ENCODE measurements around the gene LRTM2.

LRTM2 gene

GRCh38 chr12:1885599-1886245 lies 65.4 kb downstream of the LRTM2 start:
- no peak overlapping the region for H3K4me3 ChIP-seq (ENCODE audit: low read depth, low read length)
- no peak for DNase-seq (ENCODE audit: low read depth)
- TF ChIP-seq CTCF (conservative IDR thresholded peaks at IDR 0.05; ENCODE audit: low read depth, low read length), result no peak
